Stimulated activated CD4-positive, alpha-beta T cell treated with anti-CD3 and anti-CD28 coated beads, Interleukin-15, amount 100 ng/mL, for 48 hours (primary cell): ENCODE results near the gene WDR45B.

ENCODE experiments used
- DNase-seq, 2 donors: peaks; one replicate each; pipeline ENCODE4 v3.0.0-alpha.2; 2020; ENCODE audit warnings: low read depth in 2 of 2

Gene WDR45B

DNA sequence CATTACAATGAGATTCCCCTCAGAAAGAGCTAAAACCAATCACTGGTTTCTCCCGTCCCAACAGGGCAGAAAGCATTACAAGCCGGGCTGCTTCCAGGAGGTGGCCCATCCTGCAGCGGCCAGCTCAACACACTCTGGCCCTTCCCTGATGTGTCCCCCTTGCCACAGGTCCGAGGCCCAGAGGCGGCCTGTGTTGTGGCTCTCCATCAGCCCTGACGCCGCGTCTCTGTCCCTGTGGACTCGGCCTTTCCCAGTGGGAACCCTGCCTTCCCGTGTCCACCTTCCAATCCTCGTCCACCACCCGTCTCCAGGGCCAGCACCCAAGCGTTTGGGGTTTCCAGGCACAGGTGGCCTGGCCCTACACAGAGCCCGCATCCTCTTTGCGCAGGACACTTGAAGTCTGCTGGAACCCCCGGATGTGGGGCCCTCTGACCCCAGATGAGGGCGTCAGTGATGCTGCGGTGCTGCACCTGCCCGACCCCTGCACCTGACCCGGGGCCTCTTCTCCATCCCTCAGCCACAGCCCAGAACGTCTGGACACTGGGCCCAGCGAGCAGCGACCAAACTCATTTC is 29.2 kb upstream of the WDR45B start:
- DNase-seq: no peak

DNA sequence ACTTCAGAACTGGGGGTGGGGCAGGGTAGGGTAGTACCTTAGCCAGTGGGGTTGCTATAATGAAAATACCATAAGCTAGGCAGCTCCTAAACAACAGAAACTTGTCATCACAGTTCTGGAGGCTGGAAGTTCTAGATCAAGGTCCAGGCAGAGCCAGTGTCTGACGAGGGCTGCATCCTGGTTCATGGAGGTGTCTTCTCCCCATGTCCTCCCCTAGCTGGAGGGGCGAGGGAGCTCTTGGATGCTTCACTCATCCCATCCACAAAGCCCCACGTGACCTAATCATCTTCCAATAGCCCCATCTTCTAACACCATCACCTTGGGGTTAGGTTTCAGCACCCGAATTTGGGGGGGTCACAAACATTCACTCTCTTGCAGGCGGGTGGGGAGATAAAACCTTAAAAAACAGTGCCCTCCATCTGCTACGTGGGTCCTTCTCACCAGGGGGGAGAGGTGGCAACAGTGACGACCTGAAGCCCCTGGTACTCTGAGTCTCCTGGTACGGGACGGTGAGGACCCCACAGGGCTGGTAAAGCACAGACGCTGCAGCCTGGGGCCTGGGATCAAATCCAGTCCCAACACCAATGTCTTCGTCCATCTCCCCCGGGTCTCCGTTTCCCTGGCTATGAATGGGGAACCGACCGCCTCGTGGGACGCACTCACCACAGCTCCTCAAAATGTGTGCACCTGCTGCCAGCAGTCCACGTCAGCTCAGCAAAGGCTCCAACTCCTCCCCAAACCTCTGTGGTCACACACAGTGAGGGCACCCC is 27.4 kb upstream of the WDR45B start:
- no peak for DNase-seq

- DNase-seq: no peak
Observed at GRCh38 chr17:82674656-82675475, 26.6 kb upstream of the WDR45B start.

DNA sequence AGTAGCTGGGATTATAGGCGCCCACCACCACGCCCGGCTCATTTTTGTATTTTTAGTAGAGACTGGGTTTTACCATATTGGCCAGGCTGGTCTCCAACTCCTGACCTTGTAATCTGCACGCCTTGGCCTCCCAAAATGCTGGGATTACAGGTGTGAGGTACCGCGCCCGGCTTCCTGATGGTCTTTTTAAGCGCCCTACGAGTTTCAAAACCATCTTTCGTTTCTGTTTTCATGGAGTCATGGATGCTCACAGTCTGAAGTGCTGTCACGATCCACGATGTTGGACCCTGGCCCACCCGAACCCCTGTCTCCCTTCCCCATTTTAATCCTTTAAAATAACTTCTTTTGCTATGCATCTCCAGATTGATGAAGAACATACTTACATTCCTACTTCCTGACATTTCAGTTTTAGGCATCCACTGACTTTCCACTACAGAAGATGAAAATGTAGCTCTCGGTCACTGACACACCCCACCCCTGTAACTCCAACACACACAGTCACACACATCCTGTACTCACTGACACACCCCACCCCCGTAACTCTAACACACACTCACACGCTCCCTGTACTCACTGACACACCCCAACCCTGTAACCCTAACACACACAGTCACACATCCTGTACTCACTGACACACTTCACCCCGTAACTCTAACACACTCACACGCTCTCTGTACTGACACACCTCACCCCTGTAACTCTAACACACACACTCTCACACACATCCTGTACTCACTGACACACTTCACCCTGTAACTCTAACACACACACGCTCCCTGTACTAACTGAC is 22.6 kb upstream of the WDR45B start:
- DNase-seq: no peak

DNA sequence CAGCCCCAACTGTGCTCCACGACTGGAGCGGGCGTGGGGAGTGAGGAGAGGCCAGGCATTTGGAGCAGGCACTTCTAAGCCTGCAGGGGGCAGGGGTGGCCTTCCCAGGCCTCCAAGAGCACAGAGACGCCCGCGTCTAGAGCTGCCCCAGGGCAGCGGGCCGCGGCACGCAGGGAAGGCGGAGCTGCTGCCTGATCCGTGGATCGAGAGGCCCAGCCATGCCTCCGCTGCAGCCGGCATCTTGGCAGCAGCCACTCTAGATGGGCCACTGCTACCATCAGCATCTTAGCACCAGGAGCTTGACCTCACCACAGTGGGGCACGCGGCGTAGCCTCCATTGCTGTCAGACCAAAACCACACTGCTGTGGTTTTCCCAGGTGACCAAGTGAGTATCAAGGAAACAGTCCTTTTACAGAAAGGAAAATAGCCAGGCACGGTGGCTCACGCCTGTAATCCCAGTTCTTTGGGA is 20.4 kb upstream of the WDR45B start:
- peak; percentile 46 to 47 for DNase-seq

- DNase-seq: no peak
Observed at GRCh38 chr17:82668024-82668630, 19.9 kb upstream of the WDR45B start.

DNA sequence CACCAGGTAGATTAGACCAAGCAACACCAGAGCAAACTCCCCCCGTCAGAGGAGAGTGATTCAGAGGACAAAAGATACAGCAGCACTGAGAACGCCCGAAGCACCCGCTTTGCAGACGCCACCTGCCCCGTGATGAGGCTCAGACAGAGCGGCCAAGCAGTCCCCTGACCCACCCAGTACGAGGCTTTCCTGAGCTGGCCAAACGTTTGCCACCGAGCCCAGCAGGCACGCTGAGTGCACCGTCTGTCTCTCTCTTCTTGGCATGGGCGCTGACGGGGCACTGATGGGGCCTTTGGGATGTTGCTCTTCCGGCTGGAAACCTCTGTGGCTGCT is 19.4 kb upstream of the WDR45B start:
- DNase-seq: no peak

DNA sequence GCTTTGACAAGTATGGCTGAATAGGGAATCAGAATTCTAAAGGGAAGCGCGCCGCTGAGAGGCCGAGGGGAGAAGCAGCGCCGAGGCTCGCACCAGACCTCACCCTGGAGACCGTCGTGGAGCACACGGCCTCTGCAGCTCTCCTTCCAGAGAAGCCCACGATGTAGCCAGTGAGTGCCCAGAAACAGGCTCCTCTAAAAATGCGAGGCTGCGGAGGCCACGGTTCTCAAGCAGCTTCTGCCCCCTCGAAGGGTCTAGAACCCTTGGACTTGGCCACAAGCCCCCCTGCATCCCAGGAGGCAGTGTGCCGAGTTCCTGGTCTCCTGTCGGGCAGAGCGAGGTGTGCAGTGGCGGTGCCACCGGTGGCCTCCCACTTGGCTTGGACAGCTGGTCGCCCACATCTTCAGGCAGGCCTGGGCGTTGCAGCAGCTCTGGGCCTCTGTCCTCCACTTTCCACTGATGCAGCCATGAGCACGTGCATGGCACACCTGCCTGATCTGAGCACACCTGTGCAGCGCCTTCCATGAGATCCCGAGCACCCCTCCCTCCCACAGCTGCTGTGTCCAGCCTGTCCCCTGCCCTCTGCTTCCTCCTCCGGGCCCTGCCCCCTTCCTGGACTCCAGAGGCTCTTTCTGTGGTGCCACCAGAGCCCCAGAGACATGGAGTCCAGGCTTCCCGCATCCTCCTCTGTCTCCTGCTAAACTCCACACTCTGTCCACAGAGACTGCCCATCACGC is 18.9 kb upstream of the WDR45B start:
- DNase-seq: no peak

GRCh38 chr17:82665891-82666290 is 17.6 kb upstream of the WDR45B start:
- no peak for DNase-seq

DNA sequence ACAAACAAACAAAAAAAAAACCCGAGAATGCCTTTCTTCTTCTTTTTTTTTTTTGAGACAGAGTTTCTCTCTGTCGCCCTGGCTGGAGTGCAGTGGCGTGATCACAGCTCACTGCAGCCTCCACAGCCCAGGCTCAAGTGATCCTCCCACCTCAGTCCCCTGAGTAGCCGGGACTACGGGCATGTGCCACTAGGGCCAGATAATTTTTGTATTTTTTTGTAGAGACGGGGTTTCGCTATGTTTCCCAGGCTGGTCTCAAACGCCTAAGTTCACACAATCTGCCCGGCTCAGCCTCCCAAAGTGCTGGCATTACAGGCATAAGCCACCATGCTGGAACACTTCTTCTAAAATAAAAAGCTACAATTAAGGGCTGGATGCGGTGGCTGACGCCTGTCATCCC is 17.0 kb upstream of the WDR45B start:
- no peak for DNase-seq

GRCh38 chr17:82664701-82665182 is 16.5 kb upstream of the WDR45B start:
- DNase-seq: no peak

GRCh38 chr17:82664276-82664575 is 16.0 kb upstream of the WDR45B start:
- no peak for DNase-seq

- no peak for DNase-seq
Observed at GRCh38 chr17:82663381-82664275, 15.4 kb upstream of the WDR45B start.

- no peak for DNase-seq
Observed at GRCh38 chr17:82662711-82663261, 14.5 kb upstream of the WDR45B start.

DNA sequence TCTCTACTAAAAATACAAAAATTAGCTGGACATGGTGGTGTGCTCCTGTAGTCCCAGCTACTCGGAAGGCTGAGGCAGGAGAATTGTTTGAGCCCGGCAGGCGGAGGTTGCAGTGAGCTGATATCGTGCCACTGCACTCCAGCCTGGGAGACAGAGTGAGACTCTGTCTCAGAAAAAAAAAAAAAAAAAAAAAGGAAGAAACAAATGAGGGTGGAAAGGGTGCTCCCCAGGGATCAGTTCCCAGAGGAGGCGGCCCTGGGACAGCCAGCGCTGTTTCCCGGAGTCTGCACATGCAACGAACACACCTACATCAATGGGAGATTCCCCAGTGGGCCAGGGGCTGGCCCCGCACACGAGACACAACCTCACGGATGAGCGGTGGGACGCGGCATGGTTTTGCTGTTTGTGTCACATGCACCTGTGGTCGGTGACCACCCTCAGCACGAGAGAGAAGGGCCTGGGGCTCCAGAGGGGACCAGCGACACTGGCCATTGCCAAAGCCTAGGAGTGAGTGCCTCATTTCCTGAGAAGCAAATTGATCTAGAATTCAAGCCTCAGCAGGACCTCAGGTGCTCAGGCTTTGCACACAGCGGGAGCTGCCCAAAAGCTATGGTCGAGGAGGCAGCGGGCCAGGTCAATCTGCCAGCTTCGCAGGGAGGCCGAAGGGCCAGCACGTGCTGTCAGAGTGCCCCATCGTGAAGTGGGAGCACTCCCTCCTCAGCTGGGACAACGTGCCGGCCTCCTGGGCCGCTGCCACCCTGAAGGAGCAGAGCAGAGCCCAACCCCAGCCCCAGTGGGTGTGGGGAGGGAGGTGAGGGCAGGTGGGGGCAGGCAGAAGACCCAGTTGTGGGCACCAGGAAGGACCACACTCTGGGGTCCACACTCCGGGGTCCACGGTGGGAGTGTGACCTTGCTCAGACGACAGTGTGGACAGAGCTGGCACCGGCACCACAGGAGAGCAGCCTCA is 13.8 kb upstream of the WDR45B start:
- no peak for DNase-seq

DNA sequence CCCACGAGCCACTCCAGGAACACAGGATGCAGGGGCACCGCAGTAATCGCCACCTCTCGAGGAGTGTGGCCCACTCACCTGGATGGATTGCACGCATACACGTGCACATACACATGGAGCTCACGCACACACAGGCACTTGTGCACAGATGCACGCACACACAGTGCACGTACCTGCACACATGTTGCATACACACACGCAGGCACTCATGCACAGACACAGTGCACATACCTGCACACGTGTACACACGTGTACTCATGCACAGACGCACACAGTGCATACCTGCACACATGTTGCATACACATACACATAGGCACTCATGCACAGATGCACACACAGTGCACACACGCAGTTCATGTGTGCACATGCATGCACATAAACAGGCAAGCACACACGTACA is 11.6 kb upstream of the WDR45B start:
- no peak for DNase-seq

DNA sequence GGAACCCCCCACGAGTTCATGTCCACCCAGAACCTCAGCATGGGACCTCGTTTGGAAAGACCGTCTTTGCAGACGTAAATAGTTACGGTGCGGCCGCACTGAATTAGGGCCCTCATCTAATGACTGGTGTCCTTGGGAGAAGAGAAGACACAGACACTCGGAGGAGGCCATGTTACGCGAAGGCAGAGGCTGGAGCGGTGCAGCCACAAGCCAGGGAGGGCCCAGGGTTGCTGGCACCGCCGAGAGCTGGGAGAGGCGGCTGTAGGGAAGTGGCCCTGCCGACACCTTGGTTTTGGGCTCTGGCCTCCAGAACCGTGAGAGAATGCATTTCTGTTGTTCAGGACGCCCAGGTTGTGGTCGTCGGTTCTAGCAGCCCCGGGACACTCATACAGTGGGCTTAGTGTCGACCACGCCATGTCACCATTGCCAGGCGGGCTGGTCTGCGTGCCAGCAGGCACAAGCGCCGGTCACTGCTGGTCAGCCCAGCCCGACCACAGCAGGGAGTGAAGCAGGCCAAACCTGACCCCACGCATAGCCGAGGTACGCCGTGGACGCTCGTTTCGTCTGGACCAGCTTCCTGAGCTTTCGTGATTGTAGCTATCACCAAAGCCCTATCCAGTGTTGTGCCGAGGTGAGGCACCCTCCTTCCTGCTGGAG is 10.7 kb upstream of the WDR45B start:
- DNase-seq: no peak

DNA sequence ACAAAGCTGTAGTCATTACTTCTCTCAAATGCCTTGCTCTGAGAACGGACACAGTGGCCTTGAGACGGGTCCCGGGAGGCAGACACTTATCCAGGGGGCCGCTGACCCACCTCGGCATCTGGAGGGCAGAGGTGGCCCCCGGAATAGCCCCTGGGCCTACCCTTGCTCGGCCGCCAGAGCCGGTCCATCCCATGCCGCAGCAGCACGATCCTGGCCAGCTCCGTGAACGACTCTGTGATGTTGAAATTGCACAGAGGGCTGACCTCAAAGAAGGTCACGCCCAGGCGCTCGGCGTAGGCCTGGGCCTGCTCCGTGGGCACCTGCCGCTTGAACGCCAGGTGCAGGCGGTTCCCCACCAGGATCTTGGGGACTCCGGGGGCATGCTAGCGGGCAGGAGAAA is 10.1 kb upstream of the WDR45B start:
- no peak for DNase-seq
